Measurements from ENCODE around the gene GCAT. TPM values are rescaled to one million over a fixed set of nuclear protein-coding genes. Genes with fewer than 3 reads are reported as not detected.

Gene GCAT
- total and polyA plus RNA-seq, 2 of the 4 experiments (the other 2 are of a cell fraction), result 20.6 to 32.3 TPM

GRCh38 chr22:37809672-37810333 is 2.1 kb downstream of the GCAT start:
- H3K18ac ChIP-seq (ENCODE audit: low read depth, low read length), result no peak overlapping the region
- H4K5ac ChIP-seq (ENCODE audit: low read depth, low read length), result no peak overlapping the region
- H3K4me3 ChIP-seq (ENCODE audit: insufficient read depth, low read depth, low read length), result no peak overlapping the region
- DNase-seq (no peak), ATAC-seq (ENCODE audit: low read depth) (no peak)
- intact Hi-C loops (cut with micrococcal nuclease), result loop anchor here (5.0 kb wide), 1 partner anchor 32 kb away; the partner anchor contains the start of gene ANKRD54
- no peak overlapping the region for H2AK5ac ChIP-seq (ENCODE audit: low read depth, low read length)
- H2AFZ ChIP-seq (replicated peaks; ENCODE audit: low read length, poor library complexity), result no peak overlapping the region
- no peak overlapping the region for H3K4ac ChIP-seq (ENCODE audit: low read depth, low read length)
- no peak overlapping the region for H3K56ac ChIP-seq (ENCODE audit: extremely low read depth, insufficient read depth, low read length)
- peaks cover 5% of the 10 kb centered on the region; the same call in 1 of the 2 replicates for H3K36me3 ChIP-seq (ENCODE audit: control insufficient read depth, insufficient read depth, low read length)
- H2BK120ac ChIP-seq (ENCODE audit: low read depth, low read length), result no peak overlapping the region
- dilution Hi-C loops (cut with HindIII; ENCODE audit: low sequenced_read_pairs, unreplicated experiment), result no loop called here
- WGBS, 2 experiments (ENCODE audit: extremely low coverage in 2 of 2, insufficient read length in 1 of 2), result 71% methylated on average over 1 of the region's 5 CpGs; no CpG with 5 or more reads in 1 of the 2 experiments
- H3K9me1 ChIP-seq (ENCODE audit: insufficient read depth, low read length), result peaks cover 5% of the 10 kb centered on the region; the same call in 1 of the 2 replicates
- no peaks in the 10 kb centered on the region for H3K27me3 ChIP-seq (ENCODE audit: control insufficient read depth, insufficient read depth, low read length)
- no peak overlapping the region for H4K8ac ChIP-seq (ENCODE audit: low read depth in 2 of 2, low read length in 2 of 2)
- H2BK20ac ChIP-seq (ENCODE audit: low read depth, low read length), result no peak overlapping the region
- in situ Hi-C loops (cut with MboI; ENCODE audit: low sequenced_read_pairs), result no loop called here
- TF ChIP-seq POLR2A (IDR thresholded peaks at IDR 0.05; ENCODE audit: low read depth, low read length), result no peak; the same call in 1 of the 2 replicates
- TF ChIP-seq RCOR1 (IDR thresholded peaks at IDR 0.05; ENCODE audit: insufficient replicate concordance, low read length), result no peak
- no peak for TF ChIP-seq USF2 (IDR thresholded peaks at IDR 0.05; ENCODE audit: low read depth, low read length)
- TF ChIP-seq ELK1 (IDR thresholded peaks at IDR 0.05; ENCODE audit: borderline replicate concordance, low read depth, low read length), result no peak
- TF ChIP-seq CTCF (conservative IDR thresholded peaks at IDR 0.05; ENCODE audit: low read depth, low read length), result no peak
- no peak for TF ChIP-seq NFE2L2 (IDR thresholded peaks at IDR 0.05; ENCODE audit: low read depth, low read length)
- no peak for TF ChIP-seq CEBPB (IDR thresholded peaks at IDR 0.05; ENCODE audit: low read depth, low read length)
- no TSS peak for BruUV-seq (replicated peaks)
- no peak overlapping the region for H2BK5ac ChIP-seq (ENCODE audit: low read depth, low read length, poor library complexity, severe bottlenecking)
- H2BK15ac ChIP-seq (ENCODE audit: low read depth, low read length), result no peak overlapping the region
- H2AK9ac ChIP-seq (replicated peaks; ENCODE audit: low read depth, low read length, poor library complexity), result no peak overlapping the region
- H3K79me1 ChIP-seq (ENCODE audit: low read depth in 1 of 2, low read length in 2 of 2), result peaks cover 11 to 44% of the 10 kb centered on the region in 2 experiments; a peak in 3 of 4 replicates
- H3K9me3 ChIP-seq (ENCODE audit: control insufficient read depth, insufficient read depth, low read length), result no peaks in the 10 kb centered on the region
- H3K27ac ChIP-seq (ENCODE audit: insufficient read depth, low read length), result no peak overlapping the region
- H3K4me2 ChIP-seq (ENCODE audit: low read depth, low read length), result no peak overlapping the region
- no peak overlapping the region for H3K23ac ChIP-seq (ENCODE audit: low read depth, low read length)
- H3K4me1 ChIP-seq (ENCODE audit: control insufficient read depth, insufficient read depth, low read length), result peaks cover 7% of the 10 kb centered on the region
- POLR2A ChIA-PET (ENCODE audit: unreplicated experiment), result no interaction called here
- CTCF ChIA-PET, result interaction anchor here (3.2 kb wide), 1 partner anchor 8 kb away, joined by 10 read pairs; no protein-coding TSS in a partner anchor
- no peak overlapping the region for H3K14ac ChIP-seq (replicated peaks; ENCODE audit: low read depth, low read length)
- no peak overlapping the region for H4K91ac ChIP-seq (ENCODE audit: insufficient read depth, low read depth, low read length)
- peaks cover 8% of the 10 kb centered on the region; the same call in 1 of the 2 replicates for H4K20me1 ChIP-seq (ENCODE audit: insufficient read depth, low read length)
- no peak overlapping the region for H3K9ac ChIP-seq (ENCODE audit: low read depth, low read length)

Measured in IMR-90 (cell line).